Fibroblast of gingiva (primary cell): ENCODE results near the gene BEGAIN.

Experiments used
- DNase-seq: peaks from one replicate; pipeline ENCODE4 v3.0.0-alpha.2; 2011; ENCODE audit warnings: low read depth

BEGAIN gene

GRCh38 chr14:100601064-100601463 is 13.8 kb upstream of the BEGAIN start:
- DNase-seq, result no peak

- DNase-seq, result no peak
Observed at GRCh38 chr14:100599981-100600380, 12.8 kb upstream of the BEGAIN start.

- no peak for DNase-seq
Observed at GRCh38 chr14:100594625-100594951, 7.4 kb upstream of the BEGAIN start.

- DNase-seq, result no peak
Observed at GRCh38 chr14:100593751-100594624, 6.8 kb upstream of the BEGAIN start.

GRCh38 chr14:100592972-100593371 is 5.8 kb upstream of the BEGAIN start:
- no peak for DNase-seq

- no peak for DNase-seq
Observed at GRCh38 chr14:100592461-100592891, 5.3 kb upstream of the BEGAIN start.

GRCh38 chr14:100591453-100592371 is 4.5 kb upstream of the BEGAIN start:
- DNase-seq, result no peak

GRCh38 chr14:100590726-100591452 is 3.7 kb upstream of the BEGAIN start:
- no peak for DNase-seq

- no peak for DNase-seq
Observed at GRCh38 chr14:100589760-100590469, 2.7 kb upstream of the BEGAIN start.

GRCh38 chr14:100589071-100589759 is 2.0 kb upstream of the BEGAIN start:
- DNase-seq, result no peak

- DNase-seq, result no peak
Observed at GRCh38 chr14:100588671-100589070, 1.5 kb upstream of the BEGAIN start.

GRCh38 chr14:100587763-100588411 is 670 bp upstream of the BEGAIN start:
- DNase-seq, result no peak

GRCh38 chr14:100586403-100587085 is 673 bp downstream of the BEGAIN start:
- no peak for DNase-seq

- no peak for DNase-seq
Observed at GRCh38 chr14:100586153-100586402, 1.1 kb downstream of the BEGAIN start.

GRCh38 chr14:100585448-100586152 is 1.6 kb downstream of the BEGAIN start:
- DNase-seq, result no peak

- no peak for DNase-seq
Observed at GRCh38 chr14:100584056-100585031, 2.9 kb downstream of the BEGAIN start.

GRCh38 chr14:100583245-100583644 is 4.0 kb downstream of the BEGAIN start:
- no peak for DNase-seq

GRCh38 chr14:100582496-100583165 is 4.6 kb downstream of the BEGAIN start:
- DNase-seq, result no peak
